GM20431 (cell line): ENCODE measurements around the gene IER3.
"Not testable (repeated sequence)": the region's sequence is repeated elsewhere in the genome, so short reads cannot be mapped to it uniquely, and the experiment has no call there.

Experiments
- in situ Hi-C: fragments of 300-500 bp; cut with MseI, MboI; formaldehyde crosslinking; loops from one replicate; pipeline ENCODE4 v1.15.0; 2020; ENCODE audit warnings: low sequenced_read_pairs; ENCODE audit not compliant: unreplicated experiment

The IER3 gene

GRCh38 chr6:30769088-30769852 lies 24.9 kb upstream of the IER3 start:
- in situ Hi-C loops, result no loop called here

- in situ Hi-C loops, result no loop called here
Measured at GRCh38 chr6:30768634-30769087, 24.3 kb upstream of the IER3 start.

GRCh38 chr6:30767944-30768301 lies 23.6 kb upstream of the IER3 start:
- in situ Hi-C loops, result no loop called here

- in situ Hi-C loops, result no loop called here
Measured at GRCh38 chr6:30767158-30767943, 23.0 kb upstream of the IER3 start.

GRCh38 chr6:30766461-30767157 lies 22.3 kb upstream of the IER3 start:
- in situ Hi-C loops, result no loop called here

GRCh38 chr6:30765495-30765894 lies 21.1 kb upstream of the IER3 start:
- in situ Hi-C loops, result not testable (repeated sequence)

- in situ Hi-C loops, result not testable (repeated sequence)
Measured at GRCh38 chr6:30764490-30765043, 20.2 kb upstream of the IER3 start.

GRCh38 chr6:30763618-30764489 lies 19.5 kb upstream of the IER3 start:
- in situ Hi-C loops, result no loop called here

GRCh38 chr6:30763155-30763617 lies 18.8 kb upstream of the IER3 start:
- in situ Hi-C loops, result no loop called here

GRCh38 chr6:30761791-30762429 lies 17.6 kb upstream of the IER3 start:
- in situ Hi-C loops, result no loop called here

GRCh38 chr6:30760549-30760948 lies 16.2 kb upstream of the IER3 start:
- in situ Hi-C loops, result no loop called here

- in situ Hi-C loops, result no loop called here
Measured at GRCh38 chr6:30759575-30760239, 15.4 kb upstream of the IER3 start.

GRCh38 chr6:30757261-30757904 lies 13.0 kb upstream of the IER3 start:
- in situ Hi-C loops, result no loop called here

GRCh38 chr6:30756405-30757003 lies 12.2 kb upstream of the IER3 start:
- in situ Hi-C loops, result not testable (repeated sequence)

- in situ Hi-C loops, result no loop called here
Measured at GRCh38 chr6:30754631-30755030, 10.3 kb upstream of the IER3 start.

GRCh38 chr6:30752157-30752927 lies 8.0 kb upstream of the IER3 start:
- in situ Hi-C loops, result no loop called here

- in situ Hi-C loops, result no loop called here
Measured at GRCh38 chr6:30750379-30750668, 6.0 kb upstream of the IER3 start.
